Rectal smooth muscle tissue (tissue), 1 donor: ENCODE data around the gene PCED1B.

Experiments used
- H3K27ac ChIP-seq: one replicate; pipeline ENCODE4 v1.7.0; 2013; ENCODE audit warnings: low read depth, low read length, inconsistent platforms
- H3K27me3 ChIP-seq: one replicate; pipeline ENCODE4 v1.7.0; 2013; ENCODE audit warnings: low read length; ENCODE audit not compliant: control insufficient read depth, insufficient read depth
- H3K36me3 ChIP-seq: one replicate; pipeline ENCODE4 v1.7.0; 2013; ENCODE audit warnings: low read length; ENCODE audit not compliant: control insufficient read depth, insufficient read depth
- H3K4me1 ChIP-seq: one replicate; pipeline ENCODE4 v1.7.0; 2013; ENCODE audit warnings: low read length; ENCODE audit not compliant: control insufficient read depth, insufficient read depth
- H3K4me3 ChIP-seq: one replicate; pipeline ENCODE4 v1.7.0; 2013; ENCODE audit warnings: low read length
- H3K9ac ChIP-seq: one replicate; pipeline ENCODE4 v1.7.0; 2013; ENCODE audit warnings: low read length

The PCED1B gene

GRCh38 chr12:47082796-47083621 is 3.6 kb downstream of the PCED1B start:
- Histone ChIP-seq H3K36me3 (no peaks in the 10 kb centered on the region), H3K27me3 (no peaks in the 10 kb centered on the region), H3K27ac (peak overlapping the region; percentile 17), H3K9ac (no peak overlapping the region), H3K4me3 (no peak overlapping the region), H3K4me1 (peaks cover 20% of the 10 kb centered on the region)

- Histone ChIP-seq H3K4me3 (no peak overlapping the region), H3K9ac (no peak overlapping the region), H3K4me1 (peaks cover 23% of the 10 kb centered on the region), H3K36me3 (no peaks in the 10 kb centered on the region), H3K27ac (peak overlapping the region; percentile 37), H3K27me3 (no peaks in the 10 kb centered on the region)
These were observed 4.8 kb downstream of the PCED1B start for GRCh38 chr12:47084172-47084571.

- Histone ChIP-seq H3K4me1 (peaks cover 22% of the 10 kb centered on the region), H3K36me3 (no peaks in the 10 kb centered on the region), H3K4me3 (no peak overlapping the region), H3K27ac (peak overlapping the region; percentile 21), H3K27me3 (no peaks in the 10 kb centered on the region), H3K9ac (no peak overlapping the region)
These were observed 6.4 kb downstream of the PCED1B start for GRCh38 chr12:47085815-47086252.

GRCh38 chr12:47087088-47087688 is 7.8 kb downstream of the PCED1B start:
- Histone ChIP-seq H3K27ac (peak overlapping the region; percentile 68), H3K4me3 (no peak overlapping the region), H3K4me1 (peaks cover 20% of the 10 kb centered on the region), H3K9ac (no peak overlapping the region), H3K36me3 (no peaks in the 10 kb centered on the region), H3K27me3 (no peaks in the 10 kb centered on the region)

GRCh38 chr12:47088021-47088944 is 8.9 kb downstream of the PCED1B start:
- Histone ChIP-seq H3K27ac (peak overlapping the region; percentile 78), H3K4me1 (peaks cover 17% of the 10 kb centered on the region), H3K4me3 (no peak overlapping the region)

GRCh38 chr12:47091009-47091408 is 11.6 kb downstream of the PCED1B start:
- Histone ChIP-seq H3K9ac (no peak overlapping the region), H3K4me1 (peaks cover 9% of the 10 kb centered on the region), H3K36me3 (no peaks in the 10 kb centered on the region), H3K27ac (no peak overlapping the region), H3K27me3 (no peaks in the 10 kb centered on the region), H3K4me3 (no peak overlapping the region)

More at GRCh38 chr12:47088021-47088944, 8.9 kb downstream of the PCED1B start:
- no peaks in the 10 kb centered on the region for H3K27me3 ChIP-seq
- no peaks in the 10 kb centered on the region for H3K36me3 ChIP-seq
- H3K9ac ChIP-seq: no peak overlapping the region

- Histone ChIP-seq H3K27me3 (no peaks in the 10 kb centered on the region), H3K27ac (no peak overlapping the region), H3K36me3 (no peaks in the 10 kb centered on the region), H3K9ac (no peak overlapping the region), H3K4me3 (no peak overlapping the region), H3K4me1 (peaks cover 11% of the 10 kb centered on the region)
These were observed 15.4 kb downstream of the PCED1B start for GRCh38 chr12:47094804-47095203.

GRCh38 chr12:47095446-47096236 is 16.2 kb downstream of the PCED1B start:
- Histone ChIP-seq H3K36me3 (no peaks in the 10 kb centered on the region), H3K9ac (no peak overlapping the region), H3K27ac (no peak overlapping the region), H3K4me1 (peaks cover 11% of the 10 kb centered on the region), H3K4me3 (no peak overlapping the region), H3K27me3 (no peaks in the 10 kb centered on the region)

GRCh38 chr12:47097276-47097896 is 18.0 kb downstream of the PCED1B start:
- Histone ChIP-seq H3K36me3 (no peaks in the 10 kb centered on the region), H3K27ac (no peak overlapping the region), H3K4me1 (peaks cover 13% of the 10 kb centered on the region), H3K9ac (no peak overlapping the region), H3K27me3 (no peaks in the 10 kb centered on the region), H3K4me3 (no peak overlapping the region)

- H3K9ac ChIP-seq: no peak overlapping the region
- no peak overlapping the region for H3K4me3 ChIP-seq
- no peaks in the 10 kb centered on the region for H3K36me3 ChIP-seq
- H3K4me1 ChIP-seq: peaks cover 15% of the 10 kb centered on the region
- H3K27me3 ChIP-seq: no peaks in the 10 kb centered on the region
- no peak overlapping the region for H3K27ac ChIP-seq
These were observed 18.7 kb downstream of the PCED1B start for GRCh38 chr12:47098099-47098498.

GRCh38 chr12:47099610-47100009 is 20.2 kb downstream of the PCED1B start:
- H3K36me3 ChIP-seq: no peaks in the 10 kb centered on the region
- no peak overlapping the region for H3K4me3 ChIP-seq
- H3K9ac ChIP-seq: no peak overlapping the region
- H3K27ac ChIP-seq: no peak overlapping the region
- no peaks in the 10 kb centered on the region for H3K27me3 ChIP-seq
- peaks cover 18% of the 10 kb centered on the region for H3K4me1 ChIP-seq
